ENCODE measurements around the gene IER5L.
A peak's percentile ranks its signal among the peaks of the same experiment; 100 is the strongest.
"Not testable (repeated sequence)": the region's sequence is repeated elsewhere in the genome, so short reads cannot be mapped to it uniquely, and the experiment has no call there.

Gene IER5L

DNA sequence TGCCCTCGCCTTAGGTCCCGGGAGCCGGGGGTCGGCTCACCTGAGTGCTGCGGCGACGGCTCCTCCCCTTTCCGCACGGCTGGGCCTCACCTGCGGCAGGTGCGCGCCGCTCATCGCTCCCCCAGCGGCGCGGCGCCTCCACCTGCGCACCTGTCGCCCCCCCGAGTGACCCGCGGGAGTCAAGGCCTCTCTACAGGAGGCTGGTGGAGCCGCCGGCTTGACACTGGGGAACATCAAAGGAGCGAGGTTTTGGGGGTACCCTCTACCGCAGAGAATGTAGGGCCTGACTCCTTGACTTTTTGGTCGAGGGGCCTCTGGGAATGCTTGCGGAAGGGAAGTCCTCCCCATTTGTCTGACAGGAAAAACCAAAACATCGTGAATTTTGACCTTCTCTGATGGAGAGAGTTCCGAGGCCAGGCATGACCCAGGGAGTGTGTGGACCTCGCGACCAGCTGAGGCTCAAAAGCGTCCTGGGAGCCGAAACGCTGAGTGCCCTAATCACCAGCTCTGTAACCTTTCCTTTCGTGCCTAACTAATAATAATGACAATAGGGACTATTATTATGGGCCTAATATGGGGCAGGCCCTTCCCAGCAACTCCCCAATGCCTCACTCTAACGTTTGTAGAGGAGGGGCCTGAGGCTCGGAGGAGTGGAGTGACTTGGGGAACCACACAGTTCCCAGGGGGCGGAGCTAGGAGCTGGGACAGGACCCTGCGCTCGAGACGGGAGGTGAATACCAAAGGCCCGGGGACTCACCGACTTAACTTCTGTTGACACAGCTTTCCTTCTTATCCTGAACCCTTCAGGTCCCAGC, 714 bp upstream of the IER5L start:
- DNase-seq: no peak

DNA sequence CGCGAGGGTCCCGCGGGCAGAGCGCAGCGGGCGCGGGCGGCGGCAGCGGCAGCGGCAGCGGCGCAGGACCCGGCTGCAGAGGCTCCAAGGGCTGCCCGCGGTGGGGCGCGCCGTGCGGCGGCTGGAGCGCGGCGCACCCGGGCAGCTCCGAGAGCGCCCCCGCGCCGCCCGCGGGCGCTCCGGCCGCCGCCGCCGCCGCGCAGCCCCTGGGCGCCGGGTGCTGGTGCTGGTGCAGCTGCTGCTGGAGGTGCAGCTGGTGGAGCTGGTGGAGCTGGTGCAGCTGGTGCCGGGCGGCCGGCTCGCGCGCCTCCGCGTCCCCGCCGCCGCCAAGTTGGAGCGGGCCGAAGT, 644 bp downstream of the IER5L start:
- peak in 2 of 14 donors; percentile 44 to 72 for DNase-seq

DNA sequence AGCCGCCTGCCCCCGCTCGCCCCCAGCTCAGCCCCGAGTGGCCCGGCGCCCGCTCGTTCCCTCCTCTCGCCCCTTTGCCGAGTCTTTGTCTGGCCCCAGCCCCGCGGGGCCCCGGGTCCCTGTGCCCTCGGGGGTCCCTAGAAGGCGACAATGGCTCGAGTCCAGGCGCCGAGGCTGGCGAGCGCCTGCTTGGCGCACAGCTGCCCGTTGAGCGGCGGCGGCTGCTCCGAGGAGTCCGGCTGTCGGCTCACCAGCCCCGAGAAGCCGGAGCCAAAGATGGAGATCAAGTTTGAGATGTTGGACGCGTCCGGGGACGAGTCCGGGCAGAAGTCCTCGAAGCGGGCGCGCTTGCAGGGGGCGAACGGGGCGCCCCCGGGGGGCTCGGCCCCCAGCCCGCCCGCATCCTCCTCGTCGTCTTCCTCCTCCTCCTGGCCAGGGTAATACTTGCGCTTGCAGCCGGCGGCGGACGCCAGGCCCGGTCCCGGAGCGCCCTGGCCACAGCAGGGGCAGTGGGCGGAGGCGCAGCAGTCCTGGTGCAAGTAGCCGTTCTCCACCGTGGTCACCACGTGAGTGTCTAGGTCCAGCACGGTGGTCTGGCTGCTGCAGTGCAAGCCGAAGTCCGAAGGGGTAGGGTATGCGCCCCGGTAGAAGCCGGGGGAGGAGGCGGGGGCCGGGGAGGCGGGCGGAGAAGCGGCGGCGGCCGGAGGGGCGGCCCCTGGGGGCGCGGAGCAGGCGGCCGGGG, 1.2 kb downstream of the IER5L start:
- peak in 7 of 14 donors; percentile 22 to 64 (median 43) for DNase-seq

DNA sequence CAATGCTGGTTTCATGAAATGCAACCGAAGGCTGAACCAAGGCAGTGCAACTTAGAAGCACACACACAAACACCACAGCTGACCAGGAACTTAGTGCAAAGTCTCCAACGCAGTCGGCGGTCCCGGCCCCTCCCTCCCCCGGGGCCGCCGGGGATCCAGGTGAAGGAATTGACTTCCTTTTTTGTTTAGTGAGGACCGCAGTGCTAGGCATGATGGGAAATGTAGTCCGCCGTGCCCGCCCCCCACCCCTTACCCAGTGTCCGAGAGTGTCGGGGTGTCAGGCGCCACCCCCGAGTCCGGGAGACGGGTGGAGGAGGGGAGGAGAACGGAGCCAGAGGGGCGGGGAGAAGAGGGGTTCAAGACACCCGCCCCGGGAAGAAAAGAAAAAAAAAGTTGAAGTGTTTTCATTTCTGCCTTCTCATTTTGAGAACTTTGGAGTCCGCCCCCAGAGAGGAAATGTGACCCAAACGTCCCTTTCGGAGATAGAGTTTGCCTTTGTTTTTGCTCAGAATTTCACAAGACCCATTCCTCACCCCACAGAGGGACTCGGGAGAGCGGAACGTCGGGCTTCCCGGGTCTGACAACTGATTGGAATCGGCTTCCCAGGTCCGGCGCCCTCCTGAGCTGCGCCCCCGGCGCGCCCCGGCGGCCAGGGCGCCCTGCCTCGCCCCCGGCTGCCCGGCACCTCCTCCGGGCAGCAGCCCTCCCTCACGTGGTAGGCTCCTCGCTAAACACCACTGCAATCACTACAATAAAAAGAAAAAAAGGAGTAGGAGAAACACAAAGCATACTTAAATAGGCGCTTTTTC, 2.0 kb downstream of the IER5L start:
- peak in 13 of 14 donors; percentile 16 to 87 (median 70) for DNase-seq

DNA sequence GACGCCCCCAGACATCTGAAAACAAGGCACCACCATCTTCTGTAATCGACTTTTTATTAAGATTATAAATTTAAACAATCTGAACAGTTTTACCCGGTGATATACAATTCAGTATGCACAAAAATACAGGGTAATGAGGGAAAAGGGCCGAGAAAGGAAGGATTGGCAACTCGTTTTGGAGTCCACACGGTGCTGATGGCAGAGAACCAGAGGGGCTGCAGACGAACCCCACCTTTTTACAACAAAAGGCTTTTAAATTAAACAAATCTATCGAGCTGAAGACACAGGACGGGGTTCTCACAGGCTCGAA, 2.6 kb downstream of the IER5L start:
- no peak for DNase-seq

DNA sequence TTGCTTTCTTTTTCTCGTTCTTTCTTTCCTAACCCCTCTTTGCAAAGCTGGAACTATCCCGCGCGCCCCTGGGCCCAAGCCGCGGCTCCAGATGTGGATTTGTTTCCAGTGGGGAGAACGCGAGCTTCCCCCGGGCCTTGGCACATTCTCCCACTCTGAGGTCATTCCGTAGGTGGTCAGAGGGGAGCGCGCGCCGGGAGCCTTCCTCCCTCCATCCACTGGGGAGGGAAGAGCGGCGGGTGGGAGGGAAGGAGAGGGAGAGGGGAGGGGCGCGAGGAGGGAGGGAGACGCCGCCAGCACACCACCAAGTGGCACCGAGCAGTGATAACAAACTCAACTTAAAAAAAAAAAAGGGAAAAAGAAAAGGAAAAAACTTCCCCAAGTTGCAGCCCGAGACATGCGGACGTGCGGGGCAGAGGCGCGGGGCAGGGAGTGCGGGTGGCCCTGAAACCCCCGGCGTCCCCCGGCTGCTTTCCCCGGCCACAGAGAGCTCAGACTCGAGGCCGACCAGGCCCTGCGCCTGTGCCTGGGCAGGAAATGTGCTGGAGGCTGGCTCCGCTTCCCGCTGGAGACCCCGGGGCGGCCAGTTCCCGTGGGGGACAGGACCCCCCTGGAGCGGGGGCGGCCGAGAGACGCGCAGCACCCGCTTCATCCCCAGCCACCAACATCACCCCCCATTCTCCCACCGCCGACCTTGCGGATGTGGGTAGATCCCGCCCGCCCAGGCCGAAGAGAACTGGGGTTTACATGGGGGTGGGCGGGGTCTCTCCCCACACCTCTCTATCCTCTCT, 3.1 kb downstream of the IER5L start:
- peak in 12 of 14 donors; percentile 10 to 71 (median 52) for DNase-seq

DNA sequence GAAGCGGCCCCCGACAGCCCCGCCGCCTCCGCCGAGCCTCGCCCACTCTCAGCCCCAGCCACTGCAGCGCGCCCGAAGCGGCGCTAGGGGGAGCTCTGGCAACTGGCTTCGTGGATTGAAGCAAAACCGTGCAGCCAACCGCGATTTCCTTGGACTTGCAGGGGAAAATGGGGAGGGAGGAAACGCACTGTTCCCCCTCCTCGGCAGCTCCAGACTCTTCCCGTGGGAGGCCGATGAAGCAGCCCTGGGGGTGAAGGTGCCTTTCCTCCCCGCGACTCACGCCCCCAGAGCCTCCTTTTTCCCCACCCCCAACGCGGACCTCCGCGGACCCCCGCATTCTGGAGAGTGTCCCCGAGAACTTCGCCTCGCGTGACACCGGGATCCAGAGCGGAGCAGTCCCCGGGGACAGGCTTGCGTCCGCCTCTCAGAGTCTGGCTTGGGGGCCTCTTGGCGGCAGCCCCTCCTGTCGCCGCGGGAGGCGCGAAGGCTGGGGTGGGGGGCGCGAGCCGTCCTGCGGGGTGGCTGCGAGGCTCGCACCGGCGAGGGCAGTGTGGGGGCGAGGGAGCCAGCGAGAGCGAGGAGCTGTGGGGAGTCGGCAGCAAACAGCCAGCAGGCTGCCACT, 3.8 kb downstream of the IER5L start:
- DNase-seq: peak in 13 of 14 donors; percentile 20 to 84 (median 71)

DNA sequence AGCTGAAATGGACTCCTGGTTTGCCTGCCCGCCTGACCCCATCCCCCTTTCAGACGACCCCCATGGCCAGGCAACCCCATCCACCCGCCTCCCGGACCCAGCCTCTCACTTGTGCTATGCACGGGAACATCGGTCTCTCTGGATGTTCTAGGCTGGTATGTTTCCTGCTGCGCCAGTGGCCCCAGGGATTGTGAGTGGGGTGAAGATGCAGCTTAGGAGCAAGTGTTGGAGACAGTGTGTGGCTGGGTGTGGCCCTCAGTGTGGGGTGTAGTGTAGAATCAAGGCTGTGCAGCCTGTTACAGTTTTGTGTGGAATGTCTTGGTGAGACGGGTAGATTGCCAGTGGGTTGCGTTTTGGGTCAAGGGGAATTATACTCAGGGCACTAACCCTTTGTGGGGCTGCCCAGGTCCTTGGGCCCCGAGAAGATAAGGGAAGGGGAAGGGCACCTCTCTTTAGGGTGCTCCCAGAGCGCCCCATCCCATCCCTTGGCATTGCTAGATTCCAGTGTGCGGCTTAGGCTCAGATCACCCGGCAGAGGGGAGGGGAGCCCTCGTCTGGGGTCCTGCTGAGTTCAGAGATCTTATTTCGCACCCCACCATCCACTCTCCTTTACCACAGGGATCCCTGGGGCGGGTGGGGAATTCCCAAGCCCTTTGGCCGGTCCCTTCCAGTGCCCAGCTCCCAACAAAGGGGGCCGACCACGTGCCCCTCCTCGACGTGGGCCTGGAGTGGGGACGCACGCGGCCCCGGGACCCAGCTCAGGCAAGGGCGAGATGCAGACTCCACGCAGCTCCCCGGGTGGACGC, 4.6 kb downstream of the IER5L start:
- DNase-seq: peak in 4 of 14 donors; percentile 37 to 58 (median 50)

DNA sequence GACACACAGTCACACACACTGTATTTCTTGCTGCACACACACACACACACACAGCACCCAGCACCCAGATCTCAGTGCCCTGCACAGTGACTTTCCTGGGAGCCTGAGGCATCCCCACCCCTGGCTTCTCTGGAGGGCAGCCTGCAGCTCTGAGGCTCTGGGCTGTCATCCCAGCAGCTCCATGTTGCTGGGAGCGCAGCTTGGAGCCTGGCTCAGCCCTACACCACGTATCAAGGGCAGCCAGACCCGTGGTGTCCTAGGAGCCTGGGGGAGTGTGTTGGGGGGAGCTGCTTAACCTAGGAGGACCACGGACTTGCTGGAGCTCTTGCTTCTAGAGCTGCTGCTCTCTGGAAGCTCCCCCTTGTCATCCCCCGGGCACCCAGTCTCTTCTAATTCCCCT, 5.2 kb downstream of the IER5L start:
- peak in 8 of 14 donors; percentile 23 to 71 (median 44) for DNase-seq

DNA sequence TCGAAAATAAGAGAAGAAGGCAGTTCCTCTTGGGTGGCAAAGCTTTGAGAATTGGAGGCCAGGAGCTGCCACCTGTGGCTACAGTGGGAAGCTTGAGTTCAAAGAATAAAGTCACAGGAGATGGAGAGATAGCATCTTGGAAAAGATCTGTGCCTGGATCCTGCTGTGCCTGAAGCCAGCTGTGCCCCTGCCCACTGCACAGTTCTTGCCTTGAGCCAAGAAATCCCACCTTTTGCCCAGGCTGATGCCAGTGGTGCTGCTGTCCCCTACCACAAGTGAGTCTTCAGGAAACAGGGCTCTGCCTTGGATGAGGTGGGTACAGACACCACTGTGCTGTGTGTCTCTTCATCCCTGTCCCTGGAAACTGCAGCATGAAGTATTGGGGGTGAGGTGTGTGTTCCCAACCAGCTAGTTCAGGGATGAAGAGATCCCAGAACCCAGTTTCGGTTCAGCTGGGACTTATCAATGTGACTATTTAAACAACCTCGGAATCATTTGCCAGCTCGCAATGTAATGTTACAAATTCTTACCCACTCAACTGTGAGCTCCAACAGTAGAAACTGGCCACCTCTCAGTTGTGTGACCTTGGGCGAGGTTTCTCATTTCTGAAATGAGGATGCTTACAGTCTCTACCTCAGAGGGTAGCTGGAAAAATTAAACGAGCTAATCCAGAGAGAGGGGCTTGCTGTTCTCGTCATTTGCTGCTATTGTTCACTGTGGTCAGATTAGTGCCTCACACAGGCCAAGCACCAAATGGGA, 5.9 kb downstream of the IER5L start:
- DNase-seq: no peak

DNA sequence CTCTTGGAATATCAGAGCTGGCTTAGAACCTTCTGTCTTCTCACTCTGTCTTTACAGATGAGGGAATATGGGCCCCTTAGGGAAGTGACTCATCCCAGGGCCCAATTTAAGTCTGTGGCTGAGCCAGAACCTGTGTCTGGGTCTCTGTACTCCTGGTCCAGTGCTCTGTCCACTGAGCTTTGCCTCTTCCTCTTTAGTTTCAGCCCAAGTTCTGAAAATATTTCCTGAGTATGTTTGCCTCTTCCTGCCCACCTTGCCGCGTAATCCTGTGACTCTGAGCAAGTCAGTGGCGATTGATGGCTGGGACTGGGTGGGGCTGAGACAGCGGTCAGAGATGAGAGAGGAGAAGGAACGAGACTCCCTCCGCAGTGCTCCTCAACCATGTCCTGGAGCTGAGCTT, 7.8 kb downstream of the IER5L start:
- DNase-seq: no peak

DNA sequence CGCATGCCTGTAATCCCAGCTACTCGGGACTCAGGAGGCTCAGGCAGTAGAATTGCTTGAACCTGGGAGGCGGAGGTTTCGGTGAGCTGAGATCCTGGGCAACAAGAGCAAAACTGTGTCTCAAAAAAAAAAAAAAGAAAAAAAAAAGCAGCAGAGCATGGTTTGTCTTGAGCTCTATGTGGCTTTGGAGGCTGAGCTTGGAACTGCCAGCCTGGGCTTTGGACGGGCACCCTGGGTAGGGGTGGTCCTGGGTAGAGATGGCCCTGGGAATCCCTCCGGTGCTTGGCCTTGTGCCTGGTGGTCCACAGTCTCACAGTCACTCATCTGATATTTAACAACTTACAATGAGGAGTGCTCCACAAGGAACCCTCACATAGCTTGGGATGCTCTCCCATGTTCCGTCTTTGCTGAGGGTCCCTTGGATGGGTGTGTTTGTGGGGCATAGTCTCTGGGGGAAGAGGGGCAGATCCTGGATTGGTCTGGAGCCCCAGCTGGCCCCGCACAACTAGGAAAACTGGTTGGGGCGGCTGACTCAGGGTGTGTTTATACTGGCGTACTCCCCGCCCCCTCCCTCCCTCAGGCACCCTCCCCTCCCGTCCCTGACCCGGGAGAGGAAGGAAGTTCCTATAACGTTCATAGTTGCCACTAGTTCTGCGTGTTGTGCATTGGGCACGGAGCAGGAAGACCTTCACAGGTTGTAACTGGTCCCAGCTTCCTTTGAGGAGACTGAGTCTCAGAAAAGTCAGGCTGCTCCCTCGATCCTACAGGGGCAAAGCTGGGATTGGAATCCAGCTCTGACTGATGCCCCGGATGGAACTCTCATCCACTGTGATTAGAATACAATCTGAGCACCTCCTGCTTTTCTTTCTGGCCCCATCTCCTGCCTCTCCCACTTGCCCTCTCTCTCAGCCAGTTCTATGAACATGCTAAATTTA, 11.2 kb downstream of the IER5L start:
- peak in 5 of 14 donors; percentile 11 to 33 (median 26) for DNase-seq

DNA sequence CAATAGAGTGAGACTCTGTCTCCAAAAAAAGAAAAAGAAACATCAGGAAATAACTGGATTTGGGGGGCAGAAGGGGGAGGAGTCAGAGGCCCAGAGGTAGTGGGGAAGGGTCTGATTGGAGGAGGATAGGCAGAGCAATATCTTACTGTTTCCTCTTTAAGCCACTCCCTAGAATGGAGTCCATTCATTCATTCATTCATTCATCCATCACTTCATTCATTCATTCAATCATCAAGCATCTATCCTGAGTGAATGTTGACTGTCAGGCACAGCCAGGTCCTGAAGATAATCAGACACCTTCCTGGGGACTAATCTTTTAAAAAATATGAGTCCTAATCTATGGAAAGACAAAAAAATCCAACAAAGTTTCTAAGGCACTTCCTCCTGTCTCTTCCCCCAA, 12.9 kb downstream of the IER5L start:
- no peak for DNase-seq

DNA sequence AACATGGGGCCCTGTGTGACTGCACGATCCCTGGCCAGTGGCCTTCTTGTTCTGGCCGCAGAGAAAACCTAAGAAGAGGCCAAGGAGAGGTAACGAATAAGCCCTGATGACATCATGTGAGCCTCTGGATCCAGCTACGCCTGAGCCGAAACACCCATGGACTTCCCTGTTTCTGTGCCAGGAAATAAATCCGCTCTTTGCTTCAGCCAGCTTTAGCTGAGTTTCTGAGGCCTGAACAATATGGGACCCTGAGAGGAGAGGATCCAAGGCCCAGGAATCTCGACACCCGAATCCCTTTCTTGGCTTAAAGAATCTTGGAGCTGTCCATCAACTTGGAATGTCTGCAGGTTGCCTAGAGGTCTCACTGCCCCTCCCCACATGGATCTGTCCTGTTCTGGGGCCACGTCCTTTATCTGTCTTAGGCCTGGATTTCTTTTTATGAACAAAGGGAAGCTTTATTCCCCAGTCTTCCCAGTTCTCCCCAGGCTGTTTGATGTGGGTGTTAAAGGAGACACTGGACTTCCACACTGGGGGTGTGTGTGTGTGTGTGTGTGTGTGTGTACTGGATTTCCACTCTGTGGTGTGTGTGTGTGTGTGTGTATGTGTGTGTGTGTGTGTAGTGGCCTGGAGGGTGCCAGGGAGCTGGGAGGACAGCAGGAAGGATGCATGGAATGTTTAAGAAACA, 13.7 kb downstream of the IER5L start:
- DNase-seq: peak in 3 of 14 donors; percentile 6 to 25 (median 14)

DNA sequence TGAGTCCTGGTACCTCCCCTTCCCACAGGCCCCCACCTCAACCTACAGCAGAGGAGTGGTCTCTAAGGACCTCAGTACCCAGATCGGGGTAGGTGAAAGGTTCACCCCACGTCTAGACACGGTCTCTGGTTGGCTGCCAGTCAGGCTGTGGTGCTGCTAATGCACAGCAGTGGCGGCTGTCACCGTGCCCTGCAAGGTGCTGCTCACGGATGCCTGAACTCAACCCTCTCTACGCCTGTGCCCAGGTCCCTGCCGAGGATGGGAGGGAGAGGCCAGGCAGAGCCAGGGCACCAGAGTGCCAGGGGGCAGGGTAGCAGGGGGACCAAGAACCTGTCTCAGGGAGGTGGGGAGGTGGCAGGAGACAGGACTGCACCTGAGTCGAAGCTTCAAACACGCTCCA, 14.3 kb downstream of the IER5L start:
- no peak for DNase-seq

DNA sequence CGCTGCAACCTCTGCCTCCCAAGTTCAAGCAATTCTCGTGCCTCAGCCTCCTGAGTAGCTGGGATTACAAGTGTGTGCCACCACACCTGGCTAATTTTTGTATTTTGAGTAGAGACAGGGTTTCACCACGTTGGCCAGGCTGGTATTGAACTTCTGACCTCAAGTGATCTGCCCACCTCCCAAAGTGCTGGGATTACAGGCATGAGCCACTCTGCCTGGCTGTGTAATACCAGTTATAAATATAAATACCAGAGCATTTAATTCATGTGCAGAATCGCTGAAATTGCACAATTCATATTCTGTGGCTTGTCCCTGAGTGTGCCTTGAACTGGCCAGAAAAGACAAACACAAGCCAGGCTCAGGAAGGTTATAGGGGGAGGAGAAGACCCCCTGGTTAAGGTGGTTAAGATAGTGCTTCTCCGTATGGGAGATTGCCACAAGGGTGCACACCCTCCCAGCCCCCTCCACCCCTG, 14.8 kb downstream of the IER5L start:
- DNase-seq: not testable (repeated sequence)

DNA sequence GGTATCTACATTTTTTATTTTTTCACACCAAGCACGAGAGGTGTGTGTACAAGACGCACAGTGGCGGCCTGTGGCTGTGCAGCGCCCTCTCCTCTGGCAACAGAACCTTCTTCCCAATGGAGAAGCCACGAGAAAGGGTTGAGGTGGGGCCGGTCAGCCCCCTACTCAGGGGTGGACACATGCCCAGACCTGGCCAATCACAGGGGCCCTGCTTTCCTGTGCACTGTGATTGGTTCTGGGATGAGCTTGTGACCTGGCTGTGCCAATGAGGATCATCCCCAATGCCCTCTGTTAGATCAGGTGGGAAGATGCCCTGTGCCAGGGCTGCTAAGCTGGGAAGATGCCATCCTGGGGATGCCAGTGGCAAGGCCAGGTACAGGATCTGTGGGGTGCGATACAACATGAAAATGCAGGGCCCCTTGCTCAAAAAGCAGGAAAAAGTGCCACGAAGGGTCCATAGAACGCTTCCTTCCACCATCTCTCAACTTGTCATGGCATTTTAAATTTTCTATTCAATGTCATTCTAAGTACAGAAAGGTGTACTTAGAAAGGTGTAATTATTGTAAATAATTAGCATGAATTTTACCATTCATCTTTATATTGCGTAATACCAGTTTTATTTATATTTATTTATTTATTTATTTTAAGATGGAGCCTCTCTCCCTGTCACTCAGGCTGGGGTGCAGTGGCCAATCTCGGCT, 15.4 kb downstream of the IER5L start:
- DNase-seq: no peak

DNA sequence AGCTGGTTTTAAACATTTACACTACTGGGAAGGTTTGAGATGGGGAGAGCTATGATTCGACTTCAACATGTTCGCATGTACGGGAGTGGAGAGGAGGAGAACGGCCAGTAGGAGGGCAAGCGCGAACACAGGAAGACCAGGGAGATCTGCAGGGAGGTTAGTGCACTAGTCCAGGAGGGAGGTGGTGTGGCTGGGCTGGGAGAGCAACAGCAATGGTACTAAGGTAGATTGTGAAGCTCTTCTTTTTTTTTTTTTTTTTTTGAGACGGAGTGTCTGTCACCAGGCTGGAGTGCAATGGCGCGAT, 16.6 kb downstream of the IER5L start:
- no peak for DNase-seq
